GM18907 (cell line): ENCODE measurements around the gene EPHA4.

ENCODE experiments used
- ATAC-seq: cut with Tn5 transposase; IDR thresholded peaks from one replicate; pipeline ENCODE4 v1.9.1; 2021; ENCODE audit warnings: mild to moderate bottlenecking, moderate library complexity; ENCODE audit not compliant: unreplicated experiment

Gene EPHA4

GRCh38 chr2:221571551-221572218 is 419 bp downstream of the EPHA4 start:
- peak; percentile 12 for ATAC-seq

GRCh38 chr2:221571025-221571550 is 1.0 kb downstream of the EPHA4 start:
- ATAC-seq, result no peak

GRCh38 chr2:221570321-221570935 is 1.7 kb downstream of the EPHA4 start:
- ATAC-seq, result no peak

GRCh38 chr2:221569871-221570270 is 2.2 kb downstream of the EPHA4 start:
- ATAC-seq, result no peak

GRCh38 chr2:221569425-221569845 is 2.7 kb downstream of the EPHA4 start:
- no peak for ATAC-seq

- ATAC-seq, result no peak
Measured at GRCh38 chr2:221568299-221568698, 3.8 kb downstream of the EPHA4 start.

- ATAC-seq, result no peak
Measured at GRCh38 chr2:221567809-221568208, 4.3 kb downstream of the EPHA4 start.

GRCh38 chr2:221567231-221567760 is 4.8 kb downstream of the EPHA4 start:
- no peak for ATAC-seq

- ATAC-seq, result no peak
Measured at GRCh38 chr2:221563270-221563985, 8.7 kb downstream of the EPHA4 start.

GRCh38 chr2:221562226-221562625 is 9.9 kb downstream of the EPHA4 start:
- no peak for ATAC-seq

GRCh38 chr2:221561770-221562169 is 10.3 kb downstream of the EPHA4 start:
- ATAC-seq, result no peak

- no peak for ATAC-seq
Measured at GRCh38 chr2:221559991-221560390, 12.1 kb downstream of the EPHA4 start.

- ATAC-seq, result no peak
Measured at GRCh38 chr2:221558107-221558506, 14.0 kb downstream of the EPHA4 start.

- peak; percentile 43 for ATAC-seq
Measured at GRCh38 chr2:221555494-221555846, 16.6 kb downstream of the EPHA4 start.

- ATAC-seq, result peak; percentile 97
Measured at GRCh38 chr2:221554769-221555493, 17.2 kb downstream of the EPHA4 start.

GRCh38 chr2:221553333-221553732 is 18.8 kb downstream of the EPHA4 start:
- no peak for ATAC-seq

- ATAC-seq, result no peak
Measured at GRCh38 chr2:221552291-221552690, 19.8 kb downstream of the EPHA4 start.

- peak; percentile 51 for ATAC-seq
Measured at GRCh38 chr2:221551864-221552263, 20.2 kb downstream of the EPHA4 start.

GRCh38 chr2:221549143-221549542 is 23.0 kb downstream of the EPHA4 start:
- peak; percentile 87 for ATAC-seq

GRCh38 chr2:221546505-221547225 is 25.4 kb downstream of the EPHA4 start:
- no peak for ATAC-seq
